Neuronal stem cell (in vitro differentiated cells): ENCODE data around the gene TNNI2. TPM values are rescaled to one million over a fixed set of nuclear protein-coding genes. Genes with fewer than 3 reads are reported as not detected.

Experiments
- DNase-seq: peaks from one replicate; pipeline ENCODE4 v3.0.0-alpha.2; 2013; ENCODE audit warnings: low spot score
- H2AFZ ChIP-seq: one replicate; pipeline ENCODE4 v1.6.1; 2013; ENCODE audit warnings: mild to moderate bottlenecking, low read length, inconsistent platforms
- H2AK5ac ChIP-seq: 2 replicates; pipeline ENCODE4 v1.6.1; 2013; ENCODE audit warnings: low read depth, mild to moderate bottlenecking, inconsistent platforms, low read length, moderate library complexity, mixed read lengths
- H2BK120ac ChIP-seq: 2 replicates; pipeline ENCODE4 v1.6.1; 2013; ENCODE audit warnings: low read depth, mild to moderate bottlenecking, inconsistent platforms, low read length, moderate library complexity, mixed read lengths
- H2BK12ac ChIP-seq: one replicate; pipeline ENCODE4 v1.6.1; 2013; ENCODE audit warnings: low read length, inconsistent platforms
- H2BK15ac ChIP-seq: 2 replicates; pipeline ENCODE4 v1.6.1; 2013; ENCODE audit warnings: mild to moderate bottlenecking, low read length, inconsistent platforms, mixed read lengths
- H2BK5ac ChIP-seq: one replicate; pipeline ENCODE4 v1.6.1; 2013; ENCODE audit warnings: inconsistent platforms, mild to moderate bottlenecking, low read length, moderate library complexity
- H3K14ac ChIP-seq: one replicate; pipeline ENCODE4 v1.6.1; 2013; ENCODE audit warnings: low read length, inconsistent platforms
- H3K18ac ChIP-seq: 2 replicates; pipeline ENCODE4 v1.6.1; 2013; ENCODE audit warnings: low read length, inconsistent platforms
- H3K23ac ChIP-seq: 2 replicates; pipeline ENCODE4 v1.6.1; 2013; ENCODE audit warnings: low read depth, mild to moderate bottlenecking, mixed read lengths, low read length, inconsistent platforms; ENCODE audit not compliant: poor library complexity
- H3K27ac ChIP-seq: replicated peaks from 3 replicates; pipeline ENCODE4 v1.5.1; 2013; ENCODE audit warnings: low read length, inconsistent platforms
- H3K27me3 ChIP-seq, 3 experiments: 2 replicates each; pipeline ENCODE4 v1.6.1; 2013; ENCODE audit warnings: low read length in 3 of 3, mild to moderate bottlenecking in 2 of 3, inconsistent platforms in 1 of 3, low read depth in 1 of 3, mixed read lengths in 1 of 3, moderate library complexity in 1 of 3; ENCODE audit not compliant: control insufficient read depth in 3 of 3, insufficient read depth in 3 of 3
- H3K36me3 ChIP-seq, 2 donors: replicated peaks in 1 of 2; 2 replicates each; pipeline ENCODE4 v1.6.1; 2013; ENCODE audit warnings: low read length in 2 of 2; ENCODE audit not compliant: control insufficient read depth in 2 of 2, insufficient read depth in 2 of 2
- H3K4ac ChIP-seq: 2 replicates; pipeline ENCODE4 v1.6.1; 2013; ENCODE audit warnings: inconsistent platforms, mild to moderate bottlenecking, low read length, moderate library complexity
- H3K4me1 ChIP-seq, 2 donors: 1 replicate in 1 of 2; 2 replicates in 1 of 2; pipeline ENCODE4 v1.6.1; 2013; ENCODE audit warnings: low read length in 2 of 2, low read depth in 1 of 2; ENCODE audit not compliant: control insufficient read depth in 2 of 2, insufficient read depth in 1 of 2
- H3K4me2 ChIP-seq: one replicate; pipeline ENCODE4 v1.6.1; 2013; ENCODE audit warnings: mild to moderate bottlenecking, low read length, inconsistent platforms; ENCODE audit not compliant: insufficient read depth, poor library complexity, severe bottlenecking
- H3K4me3 ChIP-seq, 2 donors: 2 replicates each; pipeline ENCODE4 v1.5.1; 2013; ENCODE audit warnings: low read length in 2 of 2, mild to moderate bottlenecking in 2 of 2, inconsistent platforms in 1 of 2, moderate library complexity in 1 of 2
- H3K79me1 ChIP-seq: one replicate; pipeline ENCODE4 v1.6.1; 2013; ENCODE audit warnings: low read depth, mild to moderate bottlenecking, inconsistent platforms, low read length, moderate library complexity
- H3K9ac ChIP-seq: one replicate; pipeline ENCODE4 v1.6.1; 2013; ENCODE audit warnings: mild to moderate bottlenecking, low read depth, low read length, inconsistent platforms; ENCODE audit not compliant: poor library complexity
- H3K9me3 ChIP-seq, 2 donors: replicated peaks in 1 of 2; 2 replicates each; pipeline versions ENCODE3 to v1.6.1; 2013; ENCODE audit warnings: low read length in 2 of 2, mild to moderate bottlenecking in 2 of 2, inconsistent platforms in 1 of 2, low read depth in 1 of 2, mixed read lengths in 1 of 2, moderate library complexity in 1 of 2; ENCODE audit not compliant: control insufficient read depth in 2 of 2, insufficient read depth in 1 of 2
- H4K8ac ChIP-seq: one replicate; pipeline ENCODE4 v1.6.1; 2013; ENCODE audit warnings: low read depth, mild to moderate bottlenecking, inconsistent platforms, low read length, moderate library complexity
- H4K91ac ChIP-seq: one replicate; pipeline ENCODE4 v1.6.1; 2013; ENCODE audit warnings: low read length, low read depth, mild to moderate bottlenecking, inconsistent platforms; ENCODE audit not compliant: poor library complexity
- WGBS, 2 donors: extraction: QIAGEN DNeasy Blood & Tissue Kit; methylation state at CpG; one replicate each; pipeline ENCODE4 v1.1.7; 2013; ENCODE audit warnings: missing lambda C conversion rate in 2 of 2, mixed read lengths in 1 of 2; ENCODE audit not compliant: insufficient read length in 2 of 2, insufficient replicate concordance in 1 of 2; ENCODE audit errors: extremely low coverage in 2 of 2; 5-methylcytosine and 5-hydroxymethylcytosine counted together
- polyA plus RNA-seq, 2 experiments: library from polyadenylated mRNA; stranded (reverse); fragments of 200-250 nt; gene quantifications; one replicate each; pipeline ENCODE4 v1.2.3, GENCODE V29; 2013

The TNNI2 gene
- polyA plus RNA-seq (2013, experiment 1 of 2) = 0.13 TPM
- not detected for polyA plus RNA-seq (2013, experiment 2 of 2)

- H3K9me3 ChIP-seq = no peaks in the 10 kb centered on the region
- peak within 1 kb of the TSS; percentile 92 for H3K23ac ChIP-seq
- H3K36me3 ChIP-seq = no peaks in the 10 kb centered on the region
- H3K4me2 ChIP-seq = no peak within 1 kb of the TSS
- peak within 1 kb of the TSS; percentile 99 for H2AK5ac ChIP-seq
- H2AFZ ChIP-seq = peak within 1 kb of the TSS; percentile 75
- H3K27me3 ChIP-seq = peaks cover 0 to 52% (median 0%) of the 10 kb centered on the region in 3 experiments
- H3K4me3 ChIP-seq = no peak within 1 kb of the TSS
- H2BK120ac ChIP-seq = peak within 1 kb of the TSS; percentile 81
- DNase-seq = no peak
- peak within 1 kb of the TSS; percentile 84 for H2BK12ac ChIP-seq
- H4K8ac ChIP-seq = no peak within 1 kb of the TSS
- H3K4ac ChIP-seq = peak within 1 kb of the TSS; percentile 98
- peak within 1 kb of the TSS; percentile 91 for H2BK5ac ChIP-seq
- H3K27ac ChIP-seq = no peak within 1 kb of the TSS
- peak within 1 kb of the TSS; percentile 95 for H2BK15ac ChIP-seq
- H3K9ac ChIP-seq = peak within 1 kb of the TSS; percentile 21
- peak within 1 kb of the TSS; percentile 71 for H3K14ac ChIP-seq
- no peaks in the 10 kb centered on the region for H3K79me1 ChIP-seq
- peak within 1 kb of the TSS; percentile 81 for H4K91ac ChIP-seq
- H3K18ac ChIP-seq = peak within 1 kb of the TSS; percentile 88
- peaks cover 0 to 7% of the 10 kb centered on the region in 2 donors for H3K4me1 ChIP-seq
- no CpG with 5 or more reads among the region's 32 CpGs for WGBS, 2 donors
Measured at GRCh38 chr11:1838426-1839144, at the start of gene TNNI2. Gene TNNI2 (plus strand): TSS chr11:1838981. CDS start chr11:1839697, 716 bp downstream.

- Histone ChIP-seq H3K4me3 (no peak overlapping the region), H3K4ac (no peak overlapping the region), H2BK12ac (no peak overlapping the region), H2BK5ac (no peak overlapping the region), H3K27ac (no peak overlapping the region), H3K27me3 (peaks cover 0 to 18% (median 0%) of the 10 kb centered on the region in 3 experiments), H3K4me1 (no peaks in the 10 kb centered on the region), H3K79me1 (no peaks in the 10 kb centered on the region), H3K18ac (no peak overlapping the region), H2AFZ (no peak overlapping the region), H3K4me2 (no peak overlapping the region), H2AK5ac (no peak overlapping the region), H3K9ac (no peak overlapping the region), H4K8ac (no peak overlapping the region), H2BK120ac (no peak overlapping the region), H3K9me3 (no peaks in the 10 kb centered on the region), H4K91ac (no peak overlapping the region), H3K23ac (no peak overlapping the region), H2BK15ac (no peak overlapping the region), H3K14ac (no peak overlapping the region), H3K36me3 (no peaks in the 10 kb centered on the region)
- DNase-seq = no peak
- WGBS, 2 donors = no CpG with 5 or more reads among the region's 6 CpGs
Measured at GRCh38 chr11:1791912-1792311, 46.9 kb upstream of the TNNI2 start.

GRCh38 chr11:1792461-1792860 lies 46.3 kb upstream of the TNNI2 start:
- Histone ChIP-seq H3K14ac (no peak overlapping the region), H2AFZ (no peak overlapping the region), H3K4me1 (no peaks in the 10 kb centered on the region), H2BK120ac (no peak overlapping the region), H3K79me1 (no peaks in the 10 kb centered on the region), H4K91ac (no peak overlapping the region), H2AK5ac (no peak overlapping the region), H3K23ac (no peak overlapping the region), H2BK5ac (no peak overlapping the region), H2BK12ac (no peak overlapping the region), H4K8ac (no peak overlapping the region), H2BK15ac (no peak overlapping the region), H3K4ac (no peak overlapping the region), H3K36me3 (no peaks in the 10 kb centered on the region), H3K4me3 (no peak overlapping the region), H3K9ac (no peak overlapping the region), H3K27ac (no peak overlapping the region), H3K27me3 (peaks cover 0 to 22% (median 0%) of the 10 kb centered on the region in 3 experiments), H3K18ac (no peak overlapping the region), H3K4me2 (no peak overlapping the region), H3K9me3 (no peaks in the 10 kb centered on the region)
- no CpG with 5 or more reads among the region's 12 CpGs for WGBS, 2 donors
- no peak for DNase-seq

GRCh38 chr11:1793081-1793480 lies 45.7 kb upstream of the TNNI2 start:
- H3K27me3 ChIP-seq = peaks cover 0 to 25% (median 0%) of the 10 kb centered on the region in 3 experiments
- H2BK12ac ChIP-seq = no peak overlapping the region
- no peak overlapping the region for H2AFZ ChIP-seq
- H3K14ac ChIP-seq = no peak overlapping the region
- no peak overlapping the region for H3K4me2 ChIP-seq
- no peaks in the 10 kb centered on the region for H3K9me3 ChIP-seq
- H4K91ac ChIP-seq = no peak overlapping the region
- no peak overlapping the region for H3K23ac ChIP-seq
- DNase-seq = no peak
- H2BK5ac ChIP-seq = no peak overlapping the region
- no peaks in the 10 kb centered on the region for H3K36me3 ChIP-seq
- no peak overlapping the region for H2BK120ac ChIP-seq
- H4K8ac ChIP-seq = no peak overlapping the region
- H3K79me1 ChIP-seq = no peaks in the 10 kb centered on the region
- no peak overlapping the region for H2BK15ac ChIP-seq
- H3K18ac ChIP-seq = no peak overlapping the region
- no peak overlapping the region for H3K27ac ChIP-seq
- H3K4me3 ChIP-seq = no peak overlapping the region
- no peak overlapping the region for H2AK5ac ChIP-seq
- H3K9ac ChIP-seq = no peak overlapping the region
- H3K4ac ChIP-seq = no peak overlapping the region
- WGBS, 2 donors = no CpG with 5 or more reads among the region's 3 CpGs
- H3K4me1 ChIP-seq = no peaks in the 10 kb centered on the region
